Left ventricle myocardium superior (tissue), 1 donor: ENCODE data around the gene HACE1. TPM values are rescaled to one million over a fixed set of nuclear protein-coding genes. Genes with fewer than 3 reads are reported as not detected.
"Not testable (repeated sequence)": the region's sequence is repeated elsewhere in the genome, so short reads cannot be mapped to it uniquely, and the experiment has no call there.

Experiments used
- ATAC-seq: fragments of 200-7000 bp; cut with Tn5 transposase; one replicate; pipeline ENCODE4 v1.9.1; 2020; ENCODE audit warnings: mild to moderate bottlenecking, moderate library complexity
- DNase-seq: peaks from one replicate; pipeline ENCODE4 v3.0.0-alpha.2; 2020
- intact Hi-C: fragments of 100-400 bp; cut with micrococcal nuclease; formaldehyde crosslinking; loops from one replicate; pipeline ENCODE4 v1.11.0; 2022
- long read RNA-seq: library from polyadenylated mRNA; unstranded; transcript quantifications from one replicate; pipeline ENCODE4 v2.0.0, GENCODE V29; 2021
- total RNA-seq: library from RNA; stranded (reverse); fragmentation: NEBNext Ultra II Directional; extraction: Animal tissue kit (Norgen Biotek cat#: 25700); gene quantifications from one replicate; pipeline ENCODE4 v1.2.1, GENCODE V29; 2021
- donor health status: DM: no; HTN: yes; CAD: no; lungs with severe emphysema.

Gene HACE1
- 6.7 TPM for total RNA-seq
- long read RNA-seq, full-length matches to known transcripts, result 11 of 15 reads
- long read RNA-seq, partial matches to known transcripts, result 1 of 15 reads
- long read RNA-seq, other reads (novel, unspliced or antisense), result 3 of 15 reads

- ATAC-seq (peak; percentile 100), DNase-seq (peak; percentile 95)
- intact Hi-C loops, result no loop called here
These were observed at the start of gene HACE1 for GRCh38 chr6:104859225-104860146. Gene HACE1 (minus strand): TSS chr6:104859919. CDS start chr6:104859642, 277 bp downstream.

GRCh38 chr6:104908888-104909525 is 49.3 kb upstream of the HACE1 start:
- no peak for ATAC-seq
- intact Hi-C loops, result no loop called here
- DNase-seq, result no peak

- intact Hi-C loops, result no loop called here
- no peak for DNase-seq
- no peak for ATAC-seq
These were observed 48.5 kb upstream of the HACE1 start for GRCh38 chr6:104908031-104908887.

- ATAC-seq, intact Hi-C loops, DNase-seq: not testable (repeated sequence)
These were observed 39.2 kb upstream of the HACE1 start for GRCh38 chr6:104898893-104899292.

- intact Hi-C loops, result no loop called here
- ATAC-seq (no peak), DNase-seq (no peak)
These were observed 37.2 kb upstream of the HACE1 start for GRCh38 chr6:104896914-104897313.

GRCh38 chr6:104888066-104888465 is 28.3 kb upstream of the HACE1 start:
- ATAC-seq (no peak), DNase-seq (no peak)
- intact Hi-C loops, result no loop called here

GRCh38 chr6:104887350-104887749 is 27.6 kb upstream of the HACE1 start:
- ATAC-seq (no peak), DNase-seq (no peak)
- intact Hi-C loops, result no loop called here

GRCh38 chr6:104885518-104886043 is 25.9 kb upstream of the HACE1 start:
- no peak for ATAC-seq
- DNase-seq, result no peak
- intact Hi-C loops, result no loop called here

GRCh38 chr6:104884867-104885517 is 25.3 kb upstream of the HACE1 start:
- ATAC-seq (no peak), DNase-seq (no peak)

GRCh38 chr6:104881964-104882668 is 22.4 kb upstream of the HACE1 start:
- DNase-seq, result no peak
- ATAC-seq, result no peak
- intact Hi-C loops, result no loop called here

More at GRCh38 chr6:104884867-104885517, 25.3 kb upstream of the HACE1 start:
- intact Hi-C loops, result no loop called here

GRCh38 chr6:104862456-104862855 is 2.7 kb upstream of the HACE1 start:
- intact Hi-C loops, result no loop called here
- DNase-seq (no peak), ATAC-seq (no peak)

- no peak for ATAC-seq
- intact Hi-C loops, result no loop called here
These were observed 502 bp upstream of the HACE1 start for GRCh38 chr6:104860221-104860620.

GRCh38 chr6:104858642-104859041 is 1.1 kb downstream of the HACE1 start:
- no peak for ATAC-seq

More at GRCh38 chr6:104860221-104860620, 502 bp upstream of the HACE1 start:
- DNase-seq, result no peak

GRCh38 chr6:104855507-104855906 is 4.2 kb downstream of the HACE1 start:
- intact Hi-C loops, result no loop called here
- DNase-seq (no peak), ATAC-seq (no peak)

More at GRCh38 chr6:104858642-104859041, 1.1 kb downstream of the HACE1 start:
- intact Hi-C loops, result no loop called here
- no peak for DNase-seq

GRCh38 chr6:104847721-104848120 is 12.0 kb downstream of the HACE1 start:
- ATAC-seq, intact Hi-C loops, DNase-seq: not testable (repeated sequence)

- intact Hi-C loops, result no loop called here
- DNase-seq, result no peak
- no peak for ATAC-seq
These were observed 16.5 kb downstream of the HACE1 start for GRCh38 chr6:104843229-104843628.

- ATAC-seq (no peak), DNase-seq (no peak)
- intact Hi-C loops, result no loop called here
These were observed 22.6 kb downstream of the HACE1 start for GRCh38 chr6:104837158-104837557.
